Ishikawa (cell line): ENCODE data around the gene TNIK.

ENCODE experiments used
- CEBPB ChIP-seq: IDR thresholded peaks from 2 replicates; pipeline ENCODE4 v1.6.1; 2012
- CREB1 ChIP-seq: IDR thresholded peaks from 2 replicates; pipeline ENCODE4 v1.6.1; 2012; ENCODE audit warnings: low read depth
- EGR1 ChIP-seq: IDR thresholded peaks from 2 replicates; pipeline ENCODE4 v1.6.1; 2012
- EP300 ChIP-seq: IDR thresholded peaks from 2 replicates; pipeline ENCODE4 v1.6.1; 2012; ENCODE audit warnings: borderline replicate concordance
- FOXM1 ChIP-seq: IDR thresholded peaks from 2 replicates; pipeline ENCODE4 v1.6.1; 2012; ENCODE audit warnings: low read depth, borderline replicate concordance
- MAX ChIP-seq: IDR thresholded peaks from 2 replicates; pipeline ENCODE4 v1.6.1; 2012
- NFIC ChIP-seq: IDR thresholded peaks from 2 replicates; pipeline ENCODE4 v1.6.1; 2012
- RAD21 ChIP-seq: IDR thresholded peaks from 2 replicates; pipeline ENCODE4 v1.6.1; 2012; ENCODE audit warnings: low read depth
- TAF1 ChIP-seq: IDR thresholded peaks from 2 replicates; pipeline ENCODE4 v1.6.1; 2012; ENCODE audit warnings: low read depth, mild to moderate bottlenecking
- TCF12 ChIP-seq: IDR thresholded peaks from 2 replicates; pipeline ENCODE4 v1.6.1; 2012; ENCODE audit warnings: low read depth
- TEAD4 ChIP-seq: IDR thresholded peaks from 2 replicates; pipeline ENCODE4 v1.6.1; 2012
- USF1 ChIP-seq: IDR thresholded peaks from 2 replicates; pipeline ENCODE4 v1.6.1; 2012
- YY1 ChIP-seq: IDR thresholded peaks from 2 replicates; pipeline ENCODE4 v1.6.1; 2012; ENCODE audit warnings: low read depth
- ZBTB7A ChIP-seq: IDR thresholded peaks from 2 replicates; pipeline ENCODE4 v1.6.1; 2012; ENCODE audit warnings: low read depth
- TF ChIP-seq, protein P1 (sequence below): IDR thresholded peaks from 2 replicates; pipeline ENCODE4 v1.6.1; 2012; ENCODE audit warnings: low read depth, mild to moderate bottlenecking

TNIK gene

GRCh38 chr3:171110715-171111114 is 349.5 kb downstream of the TNIK start:
- TF ChIP-seq TEAD4 (no peak), EP300 (no peak), RAD21 (no peak), CREB1 (no peak), EGR1 (no peak), TCF12 (no peak), ZBTB7A (no peak), NFIC (no peak), YY1 (no peak), CEBPB (no peak), FOXM1 (no peak), TAF1 (no peak), MAX (no peak), USF1 (no peak)
- TF ChIP-seq, protein P1, sequence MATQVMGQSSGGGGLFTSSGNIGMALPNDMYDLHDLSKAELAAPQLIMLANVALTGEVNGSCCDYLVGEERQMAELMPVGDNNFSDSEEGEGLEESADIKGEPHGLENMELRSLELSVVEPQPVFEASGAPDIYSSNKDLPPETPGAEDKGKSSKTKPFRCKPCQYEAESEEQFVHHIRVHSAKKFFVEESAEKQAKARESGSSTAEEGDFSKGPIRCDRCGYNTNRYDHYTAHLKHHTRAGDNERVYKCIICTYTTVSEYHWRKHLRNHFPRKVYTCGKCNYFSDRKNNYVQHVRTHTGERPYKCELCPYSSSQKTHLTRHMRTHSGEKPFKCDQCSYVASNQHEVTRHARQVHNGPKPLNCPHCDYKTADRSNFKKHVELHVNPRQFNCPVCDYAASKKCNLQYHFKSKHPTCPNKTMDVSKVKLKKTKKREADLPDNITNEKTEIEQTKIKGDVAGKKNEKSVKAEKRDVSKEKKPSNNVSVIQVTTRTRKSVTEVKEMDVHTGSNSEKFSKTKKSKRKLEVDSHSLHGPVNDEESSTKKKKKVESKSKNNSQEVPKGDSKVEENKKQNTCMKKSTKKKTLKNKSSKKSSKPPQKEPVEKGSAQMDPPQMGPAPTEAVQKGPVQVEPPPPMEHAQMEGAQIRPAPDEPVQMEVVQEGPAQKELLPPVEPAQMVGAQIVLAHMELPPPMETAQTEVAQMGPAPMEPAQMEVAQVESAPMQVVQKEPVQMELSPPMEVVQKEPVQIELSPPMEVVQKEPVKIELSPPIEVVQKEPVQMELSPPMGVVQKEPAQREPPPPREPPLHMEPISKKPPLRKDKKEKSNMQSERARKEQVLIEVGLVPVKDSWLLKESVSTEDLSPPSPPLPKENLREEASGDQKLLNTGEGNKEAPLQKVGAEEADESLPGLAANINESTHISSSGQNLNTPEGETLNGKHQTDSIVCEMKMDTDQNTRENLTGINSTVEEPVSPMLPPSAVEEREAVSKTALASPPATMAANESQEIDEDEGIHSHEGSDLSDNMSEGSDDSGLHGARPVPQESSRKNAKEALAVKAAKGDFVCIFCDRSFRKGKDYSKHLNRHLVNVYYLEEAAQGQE, result no peak

DNA sequence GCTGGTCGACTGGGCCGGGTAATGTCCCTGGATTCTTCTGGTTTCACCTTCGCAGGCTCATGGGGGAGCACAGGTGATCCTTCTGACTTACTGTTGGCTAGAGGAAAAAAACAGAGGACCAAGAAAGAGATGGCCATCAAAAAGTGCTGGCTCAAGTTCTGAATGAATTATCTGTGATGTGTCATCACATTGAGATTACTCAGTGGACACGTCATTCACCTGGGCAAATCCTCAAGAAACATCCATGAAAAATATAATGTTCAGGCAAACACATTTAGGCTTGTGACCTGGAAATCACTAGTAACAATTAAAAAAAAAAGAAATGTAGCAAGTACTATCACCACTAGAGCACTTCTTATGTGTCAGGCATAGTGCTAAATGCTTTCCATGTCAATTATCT is 352.1 kb downstream of the TNIK start:
- TF ChIP-seq FOXM1 (no peak), EGR1 (no peak), TCF12 (no peak), RAD21 (no peak), CEBPB (no peak), YY1 (no peak), CREB1 (no peak), TAF1 (no peak), TEAD4 (no peak), ZBTB7A (no peak), EP300 (no peak), NFIC (no peak)
- TF ChIP-seq, protein P1, result no peak

DNA sequence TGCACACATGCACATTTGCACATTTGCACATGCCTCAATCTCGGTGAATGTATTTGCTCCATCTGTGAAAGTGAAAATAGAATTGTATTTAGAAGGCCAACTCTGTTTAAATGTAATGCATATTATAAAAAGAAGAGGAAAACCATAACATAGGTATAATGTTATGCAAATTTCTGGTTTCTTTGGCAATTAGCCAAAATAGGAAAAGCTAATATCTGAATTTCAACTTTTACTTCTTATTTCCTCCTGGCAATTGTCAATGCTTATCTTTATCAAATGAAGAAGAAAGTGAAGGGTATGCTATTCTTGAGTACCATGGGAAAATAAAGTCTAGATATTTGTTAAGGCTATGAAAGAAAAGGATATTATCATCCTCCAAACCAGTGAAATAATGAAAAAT is 357.0 kb downstream of the TNIK start:
- no peak for TF ChIP-seq CREB1
- TF ChIP-seq NFIC, result peak; percentile 37

DNA sequence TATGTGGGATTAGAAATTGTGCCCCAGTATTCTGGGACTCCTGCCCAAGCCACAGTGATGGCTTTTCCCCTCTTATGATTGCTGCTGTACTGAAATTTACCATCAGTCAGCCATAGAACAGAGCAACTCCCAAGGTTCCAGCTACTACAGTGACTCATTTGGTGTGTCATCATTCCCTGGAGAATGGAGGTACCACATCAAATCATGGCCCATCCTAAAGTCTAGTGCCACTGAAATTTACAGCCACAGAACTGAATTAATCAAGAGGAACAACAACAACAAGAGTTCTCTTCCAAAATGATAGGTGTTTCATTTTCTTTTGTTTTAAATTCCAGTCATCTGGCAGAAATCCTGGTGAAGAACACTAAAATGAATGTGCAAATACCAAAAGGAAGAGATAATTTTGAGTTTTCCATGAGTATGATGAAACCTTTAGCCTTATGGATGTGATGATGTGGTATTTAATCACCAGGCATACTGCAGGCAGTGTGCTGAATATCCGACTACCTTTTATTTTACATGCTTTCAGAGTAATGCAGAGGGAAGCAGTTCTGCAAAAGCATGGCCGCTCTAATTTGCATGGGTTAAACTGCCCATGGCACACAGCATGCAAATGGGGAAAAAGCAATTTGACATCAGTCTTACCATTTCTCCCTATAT is 358.1 kb downstream of the TNIK start:
- TF ChIP-seq, protein P1, result no peak
- no peak for TF ChIP-seq FOXM1
- TF ChIP-seq USF1, result no peak
- no peak for TF ChIP-seq CEBPB
- TF ChIP-seq TAF1, result no peak
- TF ChIP-seq ZBTB7A, result no peak
- TF ChIP-seq CREB1, result no peak
- TF ChIP-seq NFIC, result no peak
- TF ChIP-seq TCF12, result no peak
- no peak for TF ChIP-seq YY1
- TF ChIP-seq TEAD4, result no peak
- no peak for TF ChIP-seq EGR1
- no peak for TF ChIP-seq MAX

DNA sequence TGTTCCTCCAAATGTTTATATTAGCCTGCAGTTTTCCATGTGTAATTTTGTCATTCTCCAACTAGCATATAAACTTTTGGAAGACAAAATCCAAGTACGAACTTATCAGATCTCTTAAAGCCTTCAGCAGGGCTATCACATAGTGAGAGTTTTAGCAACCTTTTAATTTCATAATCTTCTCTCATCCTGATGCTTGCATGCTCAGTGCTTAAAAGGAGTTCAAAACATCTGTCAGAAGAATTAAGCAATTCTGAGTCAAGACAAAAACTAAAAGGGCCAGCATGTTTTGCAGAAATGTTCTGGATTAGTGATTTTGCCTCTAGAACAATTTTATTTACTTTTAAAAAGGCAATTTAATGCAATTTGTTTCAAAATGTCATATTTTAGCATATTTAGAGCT is 360.3 kb downstream of the TNIK start:
- TF ChIP-seq MAX, result no peak
